A549 (cell line): ENCODE measurements around the gene DEFB124.

Source experiments
- JUNB ChIP-seq: fragments of >200 bp; sonication (Bioruptor Twin); formaldehyde crosslinking; IDR thresholded peaks from 2 replicates; pipeline ENCODE4 v1.6.1; 2016
- MAFK ChIP-seq: fragments of 450-650 bp; IDR thresholded peaks from 2 replicates; pipeline ENCODE4 v1.6.1; 2014; ENCODE audit not compliant: partially characterized antibody
- MYC ChIP-seq: IDR thresholded peaks from 2 replicates; pipeline ENCODE4 v1.6.1; 2012; ENCODE audit warnings: mild to moderate bottlenecking, inconsistent platforms, low read length, improper control_type of control experiment, borderline replicate concordance
- NR3C1 ChIP-seq: fragments of >200 bp; sonication (Bioruptor Twin); formaldehyde crosslinking; IDR thresholded peaks from 3 replicates; pipeline ENCODE4 v1.6.1; 2017
- POLR2A ChIP-seq: IDR thresholded peaks from 2 replicates; pipeline ENCODE4 v1.6.1; 2012; ENCODE audit warnings: mild to moderate bottlenecking, low read length
- POLR2AphosphoS2 ChIP-seq: conservative IDR thresholded peaks from 2 replicates; pipeline ENCODE4 v1.6.1; 2012; ENCODE audit warnings: low read length, improper control_type of control experiment, inconsistent platforms
- TF ChIP-seq, protein P1 (sequence below): fragments of >200 bp; sonication (Bioruptor Twin); formaldehyde crosslinking; IDR thresholded peaks from 3 replicates; pipeline ENCODE4 v1.5.1; 2016

DNA sequence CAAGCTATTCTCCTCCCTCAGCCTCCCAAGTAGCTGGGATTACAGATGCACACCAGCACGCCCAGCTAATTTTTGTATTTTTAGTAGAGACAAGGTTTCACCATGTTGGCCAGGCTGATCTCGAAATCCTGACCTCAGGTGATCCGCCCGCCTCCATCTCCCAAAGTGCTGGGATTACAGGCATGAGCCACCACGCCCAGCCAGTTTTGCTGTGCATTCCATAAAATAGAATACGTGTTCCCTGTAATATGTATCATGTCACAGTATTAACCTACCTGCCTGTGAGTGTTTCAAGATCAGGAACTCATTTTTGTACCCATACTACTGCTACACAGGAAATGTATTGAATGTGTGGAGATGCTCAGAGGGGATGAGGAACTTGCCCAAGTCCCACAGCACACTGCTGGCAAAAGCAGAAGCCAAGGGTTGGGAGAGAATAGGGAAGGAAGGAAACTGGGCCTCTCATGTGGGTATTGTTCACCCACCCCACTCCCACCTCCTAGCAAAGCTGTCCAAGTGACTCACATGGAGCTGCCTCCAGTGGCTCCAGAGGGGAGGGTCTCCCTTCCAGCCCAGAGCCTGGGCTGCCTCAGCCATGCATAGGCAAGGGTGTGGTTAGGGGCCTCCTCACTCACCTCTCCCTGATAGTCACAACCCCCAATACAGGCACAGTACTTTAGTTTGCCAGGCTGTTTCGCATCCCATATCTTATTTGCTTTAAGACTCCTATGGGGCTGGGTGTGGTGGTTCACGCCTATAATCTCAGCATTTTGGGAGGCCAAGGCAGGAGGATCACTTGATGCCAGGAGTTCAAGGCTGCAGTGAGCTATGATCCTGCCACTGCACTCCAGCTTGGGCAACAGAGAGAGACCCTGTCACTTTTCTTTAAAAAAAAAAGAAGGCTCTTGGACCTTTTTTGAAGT, 48.7 kb upstream of the DEFB124 start:
- TF ChIP-seq POLR2A (no peak), POLR2AphosphoS2 (no peak), NR3C1 (no peak), MAFK (no peak), JUNB (no peak), MYC (no peak)
- TF ChIP-seq, protein P1, sequence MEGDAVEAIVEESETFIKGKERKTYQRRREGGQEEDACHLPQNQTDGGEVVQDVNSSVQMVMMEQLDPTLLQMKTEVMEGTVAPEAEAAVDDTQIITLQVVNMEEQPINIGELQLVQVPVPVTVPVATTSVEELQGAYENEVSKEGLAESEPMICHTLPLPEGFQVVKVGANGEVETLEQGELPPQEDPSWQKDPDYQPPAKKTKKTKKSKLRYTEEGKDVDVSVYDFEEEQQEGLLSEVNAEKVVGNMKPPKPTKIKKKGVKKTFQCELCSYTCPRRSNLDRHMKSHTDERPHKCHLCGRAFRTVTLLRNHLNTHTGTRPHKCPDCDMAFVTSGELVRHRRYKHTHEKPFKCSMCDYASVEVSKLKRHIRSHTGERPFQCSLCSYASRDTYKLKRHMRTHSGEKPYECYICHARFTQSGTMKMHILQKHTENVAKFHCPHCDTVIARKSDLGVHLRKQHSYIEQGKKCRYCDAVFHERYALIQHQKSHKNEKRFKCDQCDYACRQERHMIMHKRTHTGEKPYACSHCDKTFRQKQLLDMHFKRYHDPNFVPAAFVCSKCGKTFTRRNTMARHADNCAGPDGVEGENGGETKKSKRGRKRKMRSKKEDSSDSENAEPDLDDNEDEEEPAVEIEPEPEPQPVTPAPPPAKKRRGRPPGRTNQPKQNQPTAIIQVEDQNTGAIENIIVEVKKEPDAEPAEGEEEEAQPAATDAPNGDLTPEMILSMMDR: no peak
